ENCODE results near the gene SLC20A1.
"Not testable (repeated sequence)": the region's sequence is repeated elsewhere in the genome, so short reads cannot be mapped to it uniquely, and the experiment has no call there.

The SLC20A1 gene

DNA sequence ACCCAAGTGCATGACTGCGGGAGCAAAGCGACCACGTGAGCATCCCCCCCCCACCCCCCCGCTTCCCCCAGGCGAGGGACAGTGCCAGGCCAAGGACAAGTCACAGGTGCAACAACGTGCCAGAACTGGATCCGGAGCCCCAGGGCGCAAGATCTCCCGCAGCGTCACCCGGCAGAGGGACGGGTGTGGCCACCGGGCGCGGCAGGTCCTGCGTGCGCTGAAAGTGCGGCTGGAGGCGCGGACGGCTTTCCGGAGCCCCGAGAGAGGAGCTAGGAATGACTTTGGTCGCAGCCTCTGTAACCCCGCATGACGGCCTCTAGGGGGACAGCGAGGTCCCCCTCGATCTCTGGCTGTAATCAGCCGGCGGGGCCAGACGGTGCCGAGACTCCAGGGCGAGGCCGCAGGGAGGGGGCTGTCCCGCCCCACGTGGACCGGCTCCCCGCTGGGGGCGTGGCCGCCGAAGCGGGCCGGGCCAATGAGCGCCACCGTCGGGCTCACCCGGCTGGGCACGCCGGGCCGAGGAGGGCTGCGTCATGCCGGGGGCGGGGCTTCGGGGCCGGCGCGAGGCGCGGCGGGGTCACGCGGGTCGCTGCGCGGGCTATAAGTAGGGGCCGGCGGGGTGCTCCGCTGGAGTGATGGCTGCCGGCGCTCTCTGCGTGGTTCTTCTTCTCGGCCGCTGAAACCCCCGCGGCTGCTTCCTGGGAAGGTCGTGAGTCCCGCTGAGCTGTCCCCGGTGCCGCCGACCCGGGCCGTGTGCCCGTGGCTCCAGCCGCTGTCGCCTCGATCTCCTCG lies at the start of gene SLC20A1:
Gene SLC20A1 (plus strand): TSS at position 630 of the 792 bp plus-strand sequence. CDS start 890 bp downstream, outside the sequence.
- peak; percentile 85 for DNase-seq

DNA sequence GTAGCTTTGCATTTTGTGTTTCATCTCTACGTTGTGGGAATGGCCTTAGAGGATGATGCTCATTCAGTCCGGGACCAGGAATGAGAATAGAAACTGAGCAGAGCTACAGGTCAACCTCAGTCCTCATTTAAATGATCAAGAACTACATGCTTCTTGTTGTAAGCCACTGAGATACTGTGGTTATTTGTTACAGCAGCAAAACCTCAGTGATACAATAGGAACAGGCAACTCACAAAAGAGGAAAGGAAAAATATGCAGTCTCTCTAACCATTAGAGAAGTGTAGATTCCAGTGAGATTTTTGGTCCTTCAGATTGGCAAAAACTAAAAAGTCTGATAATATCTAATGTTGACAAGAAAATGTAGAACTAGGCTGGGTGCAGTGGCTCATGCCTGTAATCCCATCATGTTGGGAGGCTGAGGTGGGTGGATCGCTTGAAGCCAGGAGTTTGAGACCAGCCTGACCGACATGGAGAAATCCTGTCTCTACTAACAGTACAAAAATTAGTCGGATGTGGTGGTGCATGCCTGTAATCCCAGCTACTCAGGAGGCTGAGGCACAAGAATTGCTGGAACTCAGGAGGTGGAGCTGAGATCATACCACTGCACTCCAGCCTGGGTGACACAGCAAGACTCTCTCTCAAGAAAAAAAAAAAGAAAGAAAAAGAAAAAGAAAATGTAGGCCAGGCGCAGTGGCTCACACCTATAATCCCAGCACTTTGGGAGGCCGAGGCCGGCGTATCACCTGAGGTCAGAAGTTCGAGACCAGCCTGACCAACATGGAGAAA lies 48.0 kb upstream of the SLC20A1 start:
- DNase-seq: no peak

DNA sequence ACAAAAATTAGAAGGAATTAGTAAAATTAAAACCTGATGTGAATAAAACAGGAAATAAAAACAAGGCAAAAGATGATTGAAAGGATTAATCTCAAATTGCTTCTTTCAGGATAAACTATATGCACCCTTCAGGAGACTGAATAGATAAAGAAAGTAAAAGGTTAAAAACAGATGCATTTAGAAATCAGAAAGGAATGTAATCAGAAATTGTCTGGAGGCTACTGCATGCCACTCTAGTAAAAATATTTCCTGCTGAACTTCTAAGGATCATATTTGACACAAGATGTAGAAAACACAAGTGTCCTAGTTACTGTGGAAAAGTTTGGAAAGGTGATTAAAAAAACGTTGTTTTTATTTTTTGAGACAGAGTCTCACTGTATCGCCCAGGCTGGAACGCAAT lies 45.1 kb upstream of the SLC20A1 start:
- no peak for DNase-seq

DNA sequence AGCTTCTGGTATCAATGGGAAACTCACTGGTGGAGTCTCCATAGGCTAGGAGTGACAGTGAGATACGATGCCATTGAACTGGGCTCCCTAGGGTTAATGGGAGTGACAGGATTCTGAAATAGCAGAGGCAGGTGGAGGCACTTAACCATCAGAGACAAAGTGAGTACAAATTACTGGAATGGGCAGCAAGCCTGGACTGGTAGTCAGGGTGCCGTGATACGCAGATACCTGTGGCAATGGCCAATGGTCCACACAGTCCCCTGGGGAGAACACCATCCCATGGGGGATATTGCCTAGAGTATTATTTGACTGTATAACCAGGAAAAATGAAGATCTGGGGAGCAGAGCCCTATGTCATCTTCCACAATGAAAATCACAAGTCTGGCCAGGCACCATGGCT lies 44.0 kb upstream of the SLC20A1 start:
- DNase-seq: no peak

- DNase-seq: no peak
Observed at GRCh38 chr2:112602917-112603316, 42.8 kb upstream of the SLC20A1 start.

DNA sequence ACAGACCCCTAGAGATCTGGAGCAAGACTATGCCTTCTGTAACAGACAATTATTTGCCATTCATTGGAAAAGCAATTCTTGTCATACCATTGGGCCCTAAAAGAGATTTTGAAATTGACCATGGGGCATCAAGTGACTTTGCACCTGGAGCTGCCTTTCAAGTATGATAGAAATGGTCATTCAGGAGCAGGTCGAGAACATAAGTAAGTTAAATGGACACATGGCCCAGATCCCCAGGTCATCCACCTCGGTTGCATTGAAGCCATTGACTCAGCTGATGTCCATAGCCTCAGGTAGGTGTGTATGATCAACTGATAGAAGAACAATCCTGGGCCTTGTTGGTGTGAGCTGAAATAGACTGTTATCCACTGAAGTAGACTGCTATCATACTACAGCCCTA lies 42.0 kb upstream of the SLC20A1 start:
- no peak for DNase-seq

DNA sequence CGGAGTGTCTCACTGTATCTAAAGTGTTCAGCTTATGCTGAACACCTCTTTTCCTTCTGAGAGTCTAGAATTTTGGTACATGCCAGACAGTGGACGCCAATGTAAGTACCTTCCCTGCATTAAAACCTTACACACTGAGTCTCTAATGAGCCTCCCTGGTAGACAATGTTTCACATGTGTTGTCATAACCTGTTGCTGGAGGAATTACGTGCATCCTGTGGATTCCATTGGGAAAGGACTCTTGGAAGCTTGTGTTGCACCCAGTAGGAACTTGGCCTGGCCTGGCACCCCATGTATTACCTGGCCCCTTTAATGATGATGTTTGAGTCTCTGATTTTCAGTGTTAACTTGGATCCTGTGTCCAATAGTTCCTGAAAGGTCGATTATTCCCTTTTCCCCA lies 40.8 kb upstream of the SLC20A1 start:
- DNase-seq: no peak

GRCh38 chr2:112605926-112606325 lies 39.8 kb upstream of the SLC20A1 start:
- DNase-seq: no peak

GRCh38 chr2:112606547-112606946 lies 39.2 kb upstream of the SLC20A1 start:
- DNase-seq: no peak

- no peak for DNase-seq
Observed at GRCh38 chr2:112607680-112608438, 37.9 kb upstream of the SLC20A1 start.

DNA sequence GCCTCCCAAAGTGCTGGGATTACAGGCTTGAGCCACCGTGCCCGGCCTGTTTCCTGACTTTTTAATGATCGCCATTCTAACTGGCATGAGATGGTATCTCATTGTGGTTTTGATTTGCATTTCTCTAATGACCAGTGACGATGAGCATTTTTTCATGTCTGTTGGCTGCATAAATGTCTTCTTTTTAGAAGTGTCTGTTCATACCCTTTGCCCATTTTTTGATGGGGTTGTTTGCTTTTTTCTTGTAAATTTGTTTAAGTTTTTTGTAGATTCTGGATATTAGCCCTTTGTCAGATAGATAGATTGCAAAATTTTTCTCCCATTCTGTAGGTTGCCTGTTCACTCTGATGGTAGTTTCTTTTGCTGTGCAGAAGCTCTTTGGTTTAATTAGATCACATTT lies 36.4 kb upstream of the SLC20A1 start:
- not testable (repeated sequence) for DNase-seq

GRCh38 chr2:112612283-112612682 lies 33.5 kb upstream of the SLC20A1 start:
- DNase-seq: not testable (repeated sequence)

GRCh38 chr2:112614201-112614840 lies 31.4 kb upstream of the SLC20A1 start:
- no peak for DNase-seq

DNA sequence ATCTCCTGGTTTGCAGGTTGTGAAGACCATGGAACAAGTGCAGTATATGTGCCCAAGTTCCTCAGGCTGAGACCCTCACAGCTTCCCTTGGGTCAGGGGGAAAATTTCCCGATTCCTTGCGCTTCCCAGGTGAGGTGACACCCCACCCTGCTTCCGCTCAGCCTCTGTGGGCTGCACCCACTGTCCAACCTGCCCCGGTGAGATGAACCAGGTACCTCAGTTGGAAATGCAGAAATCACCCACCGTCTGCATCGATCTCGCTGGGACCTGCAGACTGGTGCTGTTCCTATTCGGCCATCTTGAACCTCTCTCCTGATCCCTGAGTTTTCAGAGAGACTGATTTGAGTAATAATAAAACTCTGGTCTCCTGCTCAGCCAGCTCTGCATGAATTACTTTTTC lies 30.7 kb upstream of the SLC20A1 start:
- DNase-seq: no peak

GRCh38 chr2:112615798-112616197 lies 29.9 kb upstream of the SLC20A1 start:
- DNase-seq: not testable (repeated sequence)

DNA sequence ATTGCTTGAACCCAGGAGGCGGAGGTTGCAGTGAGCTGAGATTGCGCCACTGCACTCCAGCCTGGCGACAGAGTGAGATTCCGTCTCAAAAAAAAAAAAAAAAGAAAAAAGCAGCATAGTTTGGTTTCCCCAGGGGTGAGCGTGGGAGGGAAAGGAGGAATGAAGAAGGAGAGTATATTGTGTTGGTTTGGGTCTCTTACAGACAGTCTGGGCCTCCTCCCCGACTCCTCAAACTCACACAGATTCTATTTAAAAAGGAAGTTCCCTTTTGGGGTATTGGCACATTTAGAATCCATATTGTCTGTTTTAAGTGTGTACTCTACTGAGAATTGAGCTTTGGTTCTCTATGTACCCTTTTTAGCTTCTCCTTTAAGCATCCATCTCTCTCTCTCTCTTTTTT lies 27.4 kb upstream of the SLC20A1 start:
- no peak for DNase-seq

- no peak for DNase-seq
Observed at GRCh38 chr2:112621790-112622527, 23.8 kb upstream of the SLC20A1 start.

- DNase-seq: no peak
Observed at GRCh38 chr2:112622528-112622849, 23.2 kb upstream of the SLC20A1 start.

- no peak for DNase-seq
Observed at GRCh38 chr2:112623913-112624777, 21.6 kb upstream of the SLC20A1 start.

GRCh38 chr2:112625474-112626114 lies 20.1 kb upstream of the SLC20A1 start:
- no peak for DNase-seq

GRCh38 chr2:112626604-112627059 lies 19.1 kb upstream of the SLC20A1 start:
- DNase-seq: peak; percentile 19

All from DMS153 (cell line).